Measurements from ENCODE around the gene MVB12B. TPM values are rescaled to one million over a fixed set of nuclear protein-coding genes. Genes with fewer than 3 reads are reported as not detected.

The MVB12B gene
- total RNA-seq, 2 experiments from 2014 or later = 14.3 to 15.3 TPM

GRCh38 chr9:126417043-126417442, 90.4 kb downstream of the MVB12B start:
- ATAC-seq (ENCODE audit: poor library complexity) (no peak), DNase-seq (no peak)
- H3K27me3 ChIP-seq (ENCODE audit: control insufficient read depth in 1 of 2, insufficient read depth in 2 of 2, low read length in 2 of 2) = no peaks in the 10 kb centered on the region
- H3K36me3 Mint-ChIP-seq (ENCODE audit: low read depth) = no peaks in the 10 kb centered on the region
- no peaks in the 10 kb centered on the region for H3K9me3 ChIP-seq (ENCODE audit: control insufficient read depth in 1 of 2, insufficient read depth in 1 of 2, low read length in 2 of 2)
- TF ChIP-seq CTCF (IDR thresholded peaks at IDR 0.05) = no peak
- H3K36me3 ChIP-seq (ENCODE audit: insufficient read depth, low read length) = no peaks in the 10 kb centered on the region
- H3K4me1 Mint-ChIP-seq (ENCODE audit: low read depth) = peaks cover 21% of the 10 kb centered on the region
- no peak overlapping the region for H3K4me3 ChIP-seq (ENCODE audit: low read length)
- H3K27ac Mint-ChIP-seq = no peak overlapping the region
- H3K9me3 Mint-ChIP-seq = no peaks in the 10 kb centered on the region
- ChIA-PET POLR2A (interaction anchor here (0.8 kb wide), 1 partner anchor 53 kb away, joined by 3 read pairs; no protein-coding TSS in a partner anchor), CTCF (no interaction called here)
- no peak overlapping the region for H3K27ac ChIP-seq (ENCODE audit: low read depth in 1 of 2, low read length in 2 of 2)
- peaks cover 14% of the 10 kb centered on the region for H3K4me1 ChIP-seq (ENCODE audit: insufficient read depth, low read length)
- H3K27me3 Mint-ChIP-seq = no peaks in the 10 kb centered on the region
- H3K4me3 Mint-ChIP-seq = no peak overlapping the region
- intact Hi-C loops (cut with DNase I, micrococcal nuclease) = no loop called here

GRCh38 chr9:126417684-126418083, 91.1 kb downstream of the MVB12B start:
- intact Hi-C loops (cut with DNase I, micrococcal nuclease) = no loop called here
- H3K36me3 ChIP-seq (ENCODE audit: insufficient read depth, low read length) = no peaks in the 10 kb centered on the region
- H3K27ac Mint-ChIP-seq = no peak overlapping the region
- no peaks in the 10 kb centered on the region for H3K27me3 ChIP-seq (ENCODE audit: control insufficient read depth in 1 of 2, insufficient read depth in 2 of 2, low read length in 2 of 2)
- H3K36me3 Mint-ChIP-seq (ENCODE audit: low read depth) = no peaks in the 10 kb centered on the region
- H3K9me3 Mint-ChIP-seq = no peaks in the 10 kb centered on the region
- ATAC-seq (ENCODE audit: poor library complexity) (no peak), DNase-seq (no peak)
- no peaks in the 10 kb centered on the region for H3K27me3 Mint-ChIP-seq
- peak overlapping the region; percentile 23 for H3K4me3 Mint-ChIP-seq
- CTCF ChIA-PET = no interaction called here
- H3K27ac ChIP-seq (ENCODE audit: low read depth in 1 of 2, low read length in 2 of 2) = no peak overlapping the region
- H3K4me1 Mint-ChIP-seq (ENCODE audit: low read depth) = peaks cover 16% of the 10 kb centered on the region
- peaks cover 8% of the 10 kb centered on the region for H3K4me1 ChIP-seq (ENCODE audit: insufficient read depth, low read length)
- no peak overlapping the region for H3K4me3 ChIP-seq (ENCODE audit: low read length)
- no peaks in the 10 kb centered on the region for H3K9me3 ChIP-seq (ENCODE audit: control insufficient read depth in 1 of 2, insufficient read depth in 1 of 2, low read length in 2 of 2)
- TF ChIP-seq CTCF (IDR thresholded peaks at IDR 0.05) = no peak
- POLR2A ChIA-PET = no interaction called here

- TF ChIP-seq CTCF (IDR thresholded peaks at IDR 0.05) = no peak
- no peaks in the 10 kb centered on the region for H3K27me3 Mint-ChIP-seq
- H3K4me3 Mint-ChIP-seq = no peak overlapping the region
- ChIA-PET POLR2A (no interaction called here), CTCF (no interaction called here)
- no peaks in the 10 kb centered on the region for H3K27me3 ChIP-seq (ENCODE audit: control insufficient read depth in 1 of 2, insufficient read depth in 2 of 2, low read length in 2 of 2)
- DNase-seq (no peak), ATAC-seq (ENCODE audit: poor library complexity) (no peak)
- H3K9me3 Mint-ChIP-seq = no peaks in the 10 kb centered on the region
- H3K4me1 ChIP-seq (ENCODE audit: insufficient read depth, low read length) = peaks cover 11% of the 10 kb centered on the region
- no peak overlapping the region for H3K4me3 ChIP-seq (ENCODE audit: low read length)
- no peaks in the 10 kb centered on the region for H3K9me3 ChIP-seq (ENCODE audit: control insufficient read depth in 1 of 2, insufficient read depth in 1 of 2, low read length in 2 of 2)
- H3K4me1 Mint-ChIP-seq (ENCODE audit: low read depth) = peaks cover 20% of the 10 kb centered on the region
- H3K27ac ChIP-seq (ENCODE audit: low read depth in 1 of 2, low read length in 2 of 2) = no peak overlapping the region
- no peaks in the 10 kb centered on the region for H3K36me3 ChIP-seq (ENCODE audit: insufficient read depth, low read length)
- H3K27ac Mint-ChIP-seq = no peak overlapping the region
- intact Hi-C loops (cut with DNase I, micrococcal nuclease) = no loop called here
- no peaks in the 10 kb centered on the region for H3K36me3 Mint-ChIP-seq (ENCODE audit: low read depth)
Measured at GRCh38 chr9:126418608-126419007, 92.0 kb downstream of the MVB12B start.

Measured in CD4-positive, alpha-beta T cell (primary cell).